ENCODE measurements around the gene RNF224.

DNA sequence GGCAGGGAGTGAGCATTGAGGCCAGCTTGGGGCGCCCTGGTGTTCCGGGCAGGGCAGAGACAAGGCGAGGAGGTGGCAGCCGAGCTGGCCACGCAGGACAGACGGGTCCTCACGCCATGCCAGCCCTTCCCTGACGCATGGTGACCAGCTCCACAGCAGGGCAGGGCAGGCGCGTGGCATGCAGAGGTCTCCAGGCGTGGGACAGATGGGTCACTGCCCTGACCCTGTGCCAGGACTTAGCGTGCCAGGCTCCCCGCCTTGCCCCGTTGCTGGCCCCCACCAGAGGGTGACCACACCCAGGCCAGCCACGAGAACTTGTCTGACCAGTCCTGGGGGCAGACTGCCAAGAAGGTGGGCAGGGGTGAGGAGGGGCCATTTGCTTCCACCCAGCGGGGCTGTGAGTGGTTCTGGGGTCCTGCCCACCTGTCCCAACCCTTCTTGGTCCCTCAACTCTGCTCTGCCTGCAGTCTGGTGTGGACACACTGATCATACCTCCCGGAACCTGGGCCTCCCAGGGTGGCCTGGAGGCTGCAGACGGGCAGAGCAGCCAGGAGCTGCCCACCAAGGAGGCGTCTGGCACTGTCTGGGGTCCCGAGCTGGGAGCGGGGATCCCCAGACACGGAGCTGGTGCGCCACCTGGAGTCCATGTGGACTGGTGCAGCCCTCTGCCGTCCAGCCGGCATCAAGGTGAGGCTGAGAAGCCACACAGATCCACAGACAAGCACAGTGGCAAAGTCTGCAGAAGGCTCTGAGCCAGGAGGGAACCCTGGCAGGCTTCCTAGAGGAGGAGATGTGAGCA, at the start of gene RNF224:
- TF ChIP-seq, protein P1, sequence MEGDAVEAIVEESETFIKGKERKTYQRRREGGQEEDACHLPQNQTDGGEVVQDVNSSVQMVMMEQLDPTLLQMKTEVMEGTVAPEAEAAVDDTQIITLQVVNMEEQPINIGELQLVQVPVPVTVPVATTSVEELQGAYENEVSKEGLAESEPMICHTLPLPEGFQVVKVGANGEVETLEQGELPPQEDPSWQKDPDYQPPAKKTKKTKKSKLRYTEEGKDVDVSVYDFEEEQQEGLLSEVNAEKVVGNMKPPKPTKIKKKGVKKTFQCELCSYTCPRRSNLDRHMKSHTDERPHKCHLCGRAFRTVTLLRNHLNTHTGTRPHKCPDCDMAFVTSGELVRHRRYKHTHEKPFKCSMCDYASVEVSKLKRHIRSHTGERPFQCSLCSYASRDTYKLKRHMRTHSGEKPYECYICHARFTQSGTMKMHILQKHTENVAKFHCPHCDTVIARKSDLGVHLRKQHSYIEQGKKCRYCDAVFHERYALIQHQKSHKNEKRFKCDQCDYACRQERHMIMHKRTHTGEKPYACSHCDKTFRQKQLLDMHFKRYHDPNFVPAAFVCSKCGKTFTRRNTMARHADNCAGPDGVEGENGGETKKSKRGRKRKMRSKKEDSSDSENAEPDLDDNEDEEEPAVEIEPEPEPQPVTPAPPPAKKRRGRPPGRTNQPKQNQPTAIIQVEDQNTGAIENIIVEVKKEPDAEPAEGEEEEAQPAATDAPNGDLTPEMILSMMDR (IDR thresholded peaks at IDR 0.05): peak; percentile 81 to 92 (median 85)
- TF ChIP-seq POLR2A (IDR thresholded peaks at IDR 0.05): no peak

All from tibial nerve (tissue), 3 donors.